GM18907 (cell line): Measurements from ENCODE around the gene CDK14.

ENCODE experiments used
- ATAC-seq: cut with Tn5 transposase; IDR thresholded peaks from one replicate; pipeline ENCODE4 v1.9.1; 2021; ENCODE audit warnings: mild to moderate bottlenecking, moderate library complexity; ENCODE audit not compliant: unreplicated experiment

CDK14 gene

GRCh38 chr7:91180746-91181145 lies 584.6 kb downstream of the CDK14 start:
- ATAC-seq: no peak

GRCh38 chr7:91181949-91182348 lies 585.8 kb downstream of the CDK14 start:
- no peak for ATAC-seq

DNA sequence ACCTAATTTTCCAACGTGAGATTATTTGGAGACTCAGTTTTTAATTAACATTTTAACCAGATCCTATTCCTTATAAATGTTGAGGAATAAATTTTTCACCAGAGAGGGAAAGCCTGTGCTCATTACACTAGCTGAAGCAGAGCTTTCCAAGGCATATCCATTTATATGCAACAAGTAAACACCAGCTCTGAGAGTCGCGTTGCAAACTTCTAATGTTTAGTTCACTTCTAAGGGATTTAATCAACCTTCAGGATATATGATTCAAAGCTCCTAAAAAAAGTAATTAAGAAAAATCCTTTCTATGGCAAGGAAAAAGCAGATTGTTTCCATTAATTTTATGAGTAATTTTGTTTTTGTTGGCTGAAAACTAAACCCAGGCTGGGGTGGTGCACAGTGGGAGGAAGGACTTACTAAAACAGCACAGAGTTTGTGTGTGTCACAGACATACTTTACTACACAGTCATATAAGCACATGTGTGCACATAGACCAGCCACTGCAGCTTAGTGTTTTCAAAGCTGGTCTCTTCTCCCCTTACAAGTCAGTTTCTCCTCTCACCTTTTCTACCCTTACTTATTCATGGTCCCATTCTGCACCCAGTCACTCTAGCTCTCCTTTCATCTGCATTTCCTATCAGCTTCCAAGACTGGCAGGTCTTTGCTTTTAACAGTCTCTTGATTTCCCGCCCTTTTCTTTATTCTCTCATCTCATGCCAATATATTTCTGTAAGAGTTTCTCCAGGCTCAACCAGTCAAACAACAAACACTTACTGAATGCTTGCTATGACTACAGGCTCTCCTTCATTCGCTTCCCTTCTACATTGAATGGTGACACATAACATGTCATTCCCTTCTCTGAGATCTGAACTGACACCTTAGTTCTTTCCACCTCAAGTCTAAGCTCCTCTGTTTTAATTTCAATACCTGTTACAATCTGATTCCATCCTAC lies 587.0 kb downstream of the CDK14 start:
- ATAC-seq: no peak

- ATAC-seq: no peak
Measured at GRCh38 chr7:91185771-91186170, 589.6 kb downstream of the CDK14 start.

DNA sequence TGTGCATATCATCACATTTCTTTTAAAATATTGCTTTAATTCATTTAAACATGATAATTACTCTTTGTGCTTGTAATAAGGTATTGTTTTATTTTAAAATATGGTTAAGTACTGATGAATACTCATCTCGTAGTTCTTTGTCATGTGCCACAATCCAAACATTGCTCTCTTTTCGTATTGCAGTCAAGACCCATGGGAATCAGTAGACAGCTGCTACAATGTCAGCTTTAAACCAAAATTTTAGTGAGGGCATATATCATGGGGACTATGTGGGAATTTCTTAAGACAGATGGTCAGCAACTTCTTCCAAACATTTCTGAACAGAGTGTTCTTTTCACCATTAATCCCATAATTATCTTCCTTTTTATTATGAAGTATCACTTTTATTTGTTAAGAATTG lies 590.9 kb downstream of the CDK14 start:
- no peak for ATAC-seq

DNA sequence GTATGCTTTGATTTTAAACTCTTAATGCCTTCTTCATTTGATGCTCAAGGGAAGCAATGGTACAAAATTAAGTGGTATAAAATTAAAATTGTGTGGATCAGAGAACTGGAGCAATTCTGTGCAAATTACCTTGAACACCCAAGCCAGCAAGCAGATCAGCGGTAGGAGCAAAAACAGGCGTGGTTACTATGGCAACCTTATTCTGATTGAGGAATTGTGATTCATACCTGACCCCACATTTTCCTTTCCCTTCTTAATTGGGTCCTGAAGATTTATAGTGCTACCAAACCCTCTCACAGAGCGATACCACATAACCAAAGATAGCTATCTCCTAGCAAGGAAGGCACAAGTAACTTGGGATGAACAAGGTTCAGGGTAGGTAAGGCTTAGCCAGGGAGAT lies 595.6 kb downstream of the CDK14 start:
- no peak for ATAC-seq

- no peak for ATAC-seq
Measured at GRCh38 chr7:91193141-91193540, 597.0 kb downstream of the CDK14 start.

DNA sequence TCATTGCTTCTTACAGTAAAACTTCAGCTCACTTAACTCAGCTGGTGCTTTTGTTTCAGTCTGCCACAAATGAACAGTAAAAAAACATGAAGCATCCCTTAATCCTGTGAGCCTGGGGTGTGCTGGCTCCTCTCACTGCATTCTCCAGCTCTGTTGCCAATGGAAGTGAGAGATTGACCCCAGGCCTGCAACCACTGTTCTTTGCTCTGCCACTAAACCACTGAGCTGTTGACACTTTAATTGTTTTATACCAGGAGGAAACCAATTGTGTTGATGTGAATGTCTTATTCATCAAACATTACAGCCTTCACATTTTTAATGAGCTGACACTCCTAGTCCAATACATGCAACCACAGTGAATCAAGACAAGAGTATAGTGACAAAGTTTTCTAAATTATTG lies 598.7 kb downstream of the CDK14 start:
- no peak for ATAC-seq

GRCh38 chr7:91196058-91196457 lies 599.9 kb downstream of the CDK14 start:
- no peak for ATAC-seq

GRCh38 chr7:91198371-91198770 lies 602.2 kb downstream of the CDK14 start:
- no peak for ATAC-seq

DNA sequence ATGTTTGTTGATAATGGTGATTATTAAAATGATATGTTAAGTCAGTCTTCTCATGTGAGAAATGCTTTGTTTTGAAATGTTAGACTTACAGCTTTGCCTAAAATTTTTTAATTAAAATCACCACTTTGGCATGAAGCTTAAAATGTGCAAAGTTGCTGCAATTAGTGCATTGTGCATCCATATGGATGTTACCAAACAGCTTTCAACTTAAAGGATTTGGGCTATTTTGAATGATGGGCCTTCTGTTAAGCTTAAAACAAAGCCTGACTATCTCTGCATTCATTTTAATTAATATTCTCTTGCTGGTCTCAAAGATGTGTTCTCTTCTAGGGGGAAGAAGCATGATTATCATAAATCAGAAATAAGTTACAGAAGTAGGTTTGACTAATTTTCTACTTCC lies 603.5 kb downstream of the CDK14 start:
- no peak for ATAC-seq

- no peak for ATAC-seq
Measured at GRCh38 chr7:91201442-91202113, 605.5 kb downstream of the CDK14 start.

- ATAC-seq: no peak
Measured at GRCh38 chr7:91206361-91206960, 610.3 kb downstream of the CDK14 start.

DNA sequence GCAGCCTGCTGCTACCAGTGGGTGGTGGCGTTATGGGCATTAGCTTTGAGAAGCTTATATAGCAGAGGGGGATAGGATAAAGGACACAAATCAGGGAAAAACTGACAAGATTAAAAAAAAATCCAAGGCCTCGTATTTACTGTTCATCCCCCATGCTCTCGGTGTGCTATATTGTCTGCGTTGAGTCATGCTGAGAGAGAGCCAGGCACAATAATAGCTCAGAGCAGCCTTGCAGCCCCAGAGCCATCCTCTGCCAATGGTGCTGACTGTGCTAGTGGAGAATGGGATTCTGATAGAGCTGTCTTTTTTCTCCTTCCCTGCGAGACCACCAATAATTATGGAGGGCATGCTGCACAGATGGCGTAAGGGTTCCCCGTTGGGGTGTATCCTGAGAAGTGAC lies 616.5 kb downstream of the CDK14 start:
- no peak for ATAC-seq

DNA sequence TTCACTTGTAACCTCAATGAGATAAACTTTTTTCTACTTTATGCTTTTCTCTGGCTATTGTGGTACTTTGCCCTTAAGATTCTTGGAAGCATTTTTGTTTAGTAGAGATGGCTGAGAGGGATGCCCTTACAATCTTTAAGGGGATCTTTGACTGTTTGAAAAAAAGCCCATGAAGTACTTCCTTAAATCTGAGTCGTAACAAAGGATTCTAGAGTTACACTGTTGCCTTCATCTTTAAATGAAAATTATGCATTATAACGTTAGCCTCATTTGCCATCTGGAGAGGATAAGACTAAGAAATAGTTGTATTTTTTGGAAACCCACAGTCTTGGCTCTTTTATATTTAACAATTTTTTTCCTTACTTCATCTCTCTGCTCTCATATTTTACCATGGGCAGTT lies 630.3 kb downstream of the CDK14 start:
- ATAC-seq: no peak

DNA sequence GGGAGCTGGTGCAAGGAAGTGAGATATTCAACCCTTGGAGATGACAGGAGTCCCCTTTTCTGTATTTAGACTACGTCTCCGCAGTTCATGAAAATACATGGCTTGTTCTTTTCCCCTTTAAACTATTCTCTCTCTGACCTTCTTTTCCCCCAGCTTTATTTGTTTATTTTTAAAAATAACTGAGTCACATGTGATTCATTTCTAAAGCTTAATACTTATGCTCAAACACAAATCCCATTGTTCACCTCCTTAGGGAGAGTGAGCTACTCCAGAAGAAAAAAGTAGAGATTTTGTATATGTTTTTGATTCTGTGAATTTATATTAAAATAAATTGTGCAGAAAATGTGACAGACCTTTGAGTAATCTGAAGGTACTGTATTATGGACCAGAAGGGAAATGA lies 632.2 kb downstream of the CDK14 start:
- ATAC-seq: no peak

- no peak for ATAC-seq
Measured at GRCh38 chr7:91228927-91229558, 632.9 kb downstream of the CDK14 start.

DNA sequence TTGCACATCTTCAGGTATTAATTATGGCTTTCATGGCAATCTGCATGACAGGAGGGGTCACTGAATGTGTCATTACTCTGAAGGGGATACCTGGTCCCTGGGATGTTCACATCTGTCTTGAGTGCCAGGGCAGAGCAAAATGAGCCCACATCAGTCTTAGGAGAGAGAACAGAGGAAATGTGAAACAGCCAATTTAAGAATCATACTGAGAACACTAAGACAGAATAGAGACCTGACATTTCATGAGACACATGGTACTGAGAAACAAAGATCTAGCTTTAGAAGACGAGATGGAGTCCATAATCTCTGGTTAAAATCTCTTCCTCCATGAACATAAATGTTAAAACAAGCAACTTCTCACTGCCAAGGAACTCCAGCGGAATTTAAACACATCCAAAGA lies 634.0 kb downstream of the CDK14 start:
- ATAC-seq: no peak

GRCh38 chr7:91230503-91230902 lies 634.4 kb downstream of the CDK14 start:
- no peak for ATAC-seq

DNA sequence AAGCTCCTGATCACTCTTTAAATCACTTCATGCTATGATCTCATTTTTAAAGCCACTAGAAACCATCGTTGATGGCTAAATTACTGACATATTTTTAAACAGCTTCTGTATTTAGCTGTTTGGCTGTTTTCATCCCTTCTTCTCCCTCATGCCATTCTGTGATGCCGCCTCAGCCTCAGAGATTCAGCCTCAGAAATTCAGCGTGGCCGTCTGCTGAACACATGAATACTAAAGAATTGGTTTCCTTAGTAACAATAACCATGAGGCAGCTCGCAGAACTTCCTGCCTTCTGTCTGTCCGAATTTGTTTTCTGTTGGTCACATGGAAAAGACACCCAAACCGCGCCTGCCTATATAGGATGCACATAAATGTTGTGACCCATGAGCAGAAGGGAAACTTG lies 637.1 kb downstream of the CDK14 start:
- no peak for ATAC-seq

GRCh38 chr7:91235211-91235832 lies 639.2 kb downstream of the CDK14 start:
- ATAC-seq: no peak
